Gastrocnemius medialis (tissue), 4 donors: ENCODE data around the gene AK5.

ENCODE experiments used
- POLR2A ChIP-seq, 2 donors: fragments of 450-650 bp; IDR thresholded peaks; one replicate each; pipeline ENCODE4 v1.6.1; 2017; ENCODE audit warnings: antibody characterized with exemption in 2 of 2, mild to moderate bottlenecking in 2 of 2, moderate library complexity in 2 of 2
- TF ChIP-seq, protein P1 (sequence below), 5 experiments: fragments of 450-650 bp in 3 of 5; fragments of 200-600 bp in 2 of 5; sonication (generic) in 2 of 5; IDR thresholded peaks in 4 of 5; conservative IDR thresholded peaks in 1 of 5; 1 replicate in 4 of 5; 2 replicates in 1 of 5; pipeline ENCODE4 v1.5.1; 2016 to 2019; ENCODE audit warnings: antibody characterized with exemption in 5 of 5, mild to moderate bottlenecking in 3 of 5, moderate library complexity in 3 of 5

GRCh38 chr1:77428068-77428467 is 146.2 kb downstream of the AK5 start:
- TF ChIP-seq, protein P1, sequence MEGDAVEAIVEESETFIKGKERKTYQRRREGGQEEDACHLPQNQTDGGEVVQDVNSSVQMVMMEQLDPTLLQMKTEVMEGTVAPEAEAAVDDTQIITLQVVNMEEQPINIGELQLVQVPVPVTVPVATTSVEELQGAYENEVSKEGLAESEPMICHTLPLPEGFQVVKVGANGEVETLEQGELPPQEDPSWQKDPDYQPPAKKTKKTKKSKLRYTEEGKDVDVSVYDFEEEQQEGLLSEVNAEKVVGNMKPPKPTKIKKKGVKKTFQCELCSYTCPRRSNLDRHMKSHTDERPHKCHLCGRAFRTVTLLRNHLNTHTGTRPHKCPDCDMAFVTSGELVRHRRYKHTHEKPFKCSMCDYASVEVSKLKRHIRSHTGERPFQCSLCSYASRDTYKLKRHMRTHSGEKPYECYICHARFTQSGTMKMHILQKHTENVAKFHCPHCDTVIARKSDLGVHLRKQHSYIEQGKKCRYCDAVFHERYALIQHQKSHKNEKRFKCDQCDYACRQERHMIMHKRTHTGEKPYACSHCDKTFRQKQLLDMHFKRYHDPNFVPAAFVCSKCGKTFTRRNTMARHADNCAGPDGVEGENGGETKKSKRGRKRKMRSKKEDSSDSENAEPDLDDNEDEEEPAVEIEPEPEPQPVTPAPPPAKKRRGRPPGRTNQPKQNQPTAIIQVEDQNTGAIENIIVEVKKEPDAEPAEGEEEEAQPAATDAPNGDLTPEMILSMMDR (IDR thresholded peaks at IDR 0.05 in 4 of 5, conservative IDR thresholded peaks at IDR 0.05 in 1 of 5), result no peak
- no peak for TF ChIP-seq POLR2A (IDR thresholded peaks at IDR 0.05)
